Bronchial epithelial cell (primary cell): ENCODE results near the gene RAB6B. TPM values are rescaled to one million over a fixed set of nuclear protein-coding genes. Genes with fewer than 3 reads are reported as not detected.

Experiments used
- DNase-seq: peaks from one replicate; pipeline ENCODE4 v3.0.0-alpha.2; 2010; ENCODE audit warnings: low read depth
- FAIRE-seq: peaks from 2 replicates; lab custom pipeline; 2011; peaks lifted over from hg19 to GRCh38; lab: Jason Lieb, UNC
- H3K27me3 ChIP-seq: 2 replicates; pipeline ENCODE4 v1.5.1; 2011; ENCODE audit warnings: low read length; ENCODE audit not compliant: control insufficient read depth, insufficient read depth
- H3K36me3 ChIP-seq: 2 replicates; pipeline ENCODE4 v1.5.1; 2011; ENCODE audit warnings: low read length; ENCODE audit not compliant: control insufficient read depth, insufficient read depth
- H3K4me3 ChIP-seq: 2 replicates; pipeline ENCODE4 v1.5.1; 2011; ENCODE audit warnings: mild to moderate bottlenecking, low read depth, low read length, control low read depth
- total RNA-seq: library from RNA; depleted of rRNA; stranded (reverse); fragments of >200 nt; gene quantifications from 2 replicates; pipeline ENCODE4 v1.2.1, GENCODE V29; 2014
- TF ChIP-seq, protein P1 (sequence below): IDR thresholded peaks from 2 replicates; pipeline ENCODE4 v1.5.1; 2011; ENCODE audit warnings: mild to moderate bottlenecking, moderate library complexity, low read length, control low read depth, inconsistent platforms; ENCODE audit not compliant: insufficient read depth, severe bottlenecking

RAB6B gene
- total RNA-seq, 1 donor from 2014 or later, result under 0.01 TPM

DNA sequence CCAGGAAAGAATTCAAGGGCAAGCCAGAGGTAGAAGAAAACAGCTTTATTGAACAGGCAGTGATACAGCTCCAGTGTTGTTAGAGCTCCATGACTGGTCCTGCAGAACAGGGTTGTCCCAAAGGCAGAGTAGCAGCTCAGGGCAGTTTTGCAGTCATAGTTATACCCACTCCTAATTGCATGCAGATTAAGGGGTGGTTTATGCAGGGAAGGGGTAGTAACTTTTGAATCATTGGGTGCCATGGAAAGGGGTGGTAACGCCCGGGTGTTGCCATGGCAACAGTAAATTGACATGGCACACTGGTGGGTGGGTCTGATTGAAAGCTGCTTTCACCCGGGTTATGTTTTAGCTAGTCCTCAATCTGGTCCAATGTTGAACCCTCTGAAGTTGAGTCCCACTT, 9.7 kb upstream of the RAB6B start:
- FAIRE-seq (peak; percentile 18), DNase-seq (no peak)
- TF ChIP-seq, protein P1, sequence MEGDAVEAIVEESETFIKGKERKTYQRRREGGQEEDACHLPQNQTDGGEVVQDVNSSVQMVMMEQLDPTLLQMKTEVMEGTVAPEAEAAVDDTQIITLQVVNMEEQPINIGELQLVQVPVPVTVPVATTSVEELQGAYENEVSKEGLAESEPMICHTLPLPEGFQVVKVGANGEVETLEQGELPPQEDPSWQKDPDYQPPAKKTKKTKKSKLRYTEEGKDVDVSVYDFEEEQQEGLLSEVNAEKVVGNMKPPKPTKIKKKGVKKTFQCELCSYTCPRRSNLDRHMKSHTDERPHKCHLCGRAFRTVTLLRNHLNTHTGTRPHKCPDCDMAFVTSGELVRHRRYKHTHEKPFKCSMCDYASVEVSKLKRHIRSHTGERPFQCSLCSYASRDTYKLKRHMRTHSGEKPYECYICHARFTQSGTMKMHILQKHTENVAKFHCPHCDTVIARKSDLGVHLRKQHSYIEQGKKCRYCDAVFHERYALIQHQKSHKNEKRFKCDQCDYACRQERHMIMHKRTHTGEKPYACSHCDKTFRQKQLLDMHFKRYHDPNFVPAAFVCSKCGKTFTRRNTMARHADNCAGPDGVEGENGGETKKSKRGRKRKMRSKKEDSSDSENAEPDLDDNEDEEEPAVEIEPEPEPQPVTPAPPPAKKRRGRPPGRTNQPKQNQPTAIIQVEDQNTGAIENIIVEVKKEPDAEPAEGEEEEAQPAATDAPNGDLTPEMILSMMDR, result no peak

DNA sequence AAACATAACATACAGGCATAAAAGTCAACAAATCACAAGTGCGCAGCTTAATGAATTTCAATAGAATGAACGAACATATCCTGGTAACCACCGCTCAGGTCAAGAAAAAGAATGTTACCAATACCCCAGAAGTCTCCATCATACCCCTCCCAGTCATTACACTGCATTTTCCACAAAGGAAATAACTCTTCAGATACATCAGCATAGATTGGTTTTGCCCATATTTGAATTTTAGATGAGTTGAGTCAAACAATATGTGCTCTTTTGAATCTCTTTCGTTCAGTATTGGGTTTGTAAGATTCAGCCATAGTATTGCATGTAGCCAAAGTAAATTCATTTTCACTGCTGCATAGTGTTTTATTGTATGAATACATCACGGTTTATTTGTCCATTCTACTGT, 6.2 kb upstream of the RAB6B start:
- Histone ChIP-seq H3K4me3 (no peak overlapping the region), H3K27me3 (peaks cover 6% of the 10 kb centered on the region), H3K36me3 (no peaks in the 10 kb centered on the region)
- FAIRE-seq, result no peak
- no peak for DNase-seq
- TF ChIP-seq, protein P1, result no peak

More for the DNA sequence above, 9.7 kb upstream of the RAB6B start:
- H3K27me3 ChIP-seq, result no peaks in the 10 kb centered on the region
- H3K36me3 ChIP-seq, result no peaks in the 10 kb centered on the region
- no peak overlapping the region for H3K4me3 ChIP-seq

DNA sequence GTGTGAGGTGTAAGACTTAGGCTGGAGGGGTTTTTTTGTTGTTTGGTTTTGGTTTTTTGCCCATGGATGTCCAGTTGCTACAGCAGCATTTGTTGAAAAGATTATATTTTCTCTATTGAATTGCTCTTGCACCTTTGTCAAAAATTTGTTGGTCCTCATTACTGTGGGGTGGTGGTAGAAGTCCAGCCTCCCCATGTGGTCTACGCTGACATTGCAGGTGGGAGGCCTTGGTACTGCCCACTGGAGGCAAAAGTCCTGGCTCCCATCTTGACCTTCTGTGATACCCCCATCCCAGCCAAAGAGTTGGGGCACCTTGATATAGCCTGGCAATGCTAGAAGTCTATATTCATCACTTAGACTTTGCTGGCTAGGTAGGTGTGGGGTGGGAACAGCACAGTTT, 5.4 kb upstream of the RAB6B start:
- H3K27me3 ChIP-seq, result peaks cover 9% of the 10 kb centered on the region
- TF ChIP-seq, protein P1, result no peak
- FAIRE-seq, result no peak

DNA sequence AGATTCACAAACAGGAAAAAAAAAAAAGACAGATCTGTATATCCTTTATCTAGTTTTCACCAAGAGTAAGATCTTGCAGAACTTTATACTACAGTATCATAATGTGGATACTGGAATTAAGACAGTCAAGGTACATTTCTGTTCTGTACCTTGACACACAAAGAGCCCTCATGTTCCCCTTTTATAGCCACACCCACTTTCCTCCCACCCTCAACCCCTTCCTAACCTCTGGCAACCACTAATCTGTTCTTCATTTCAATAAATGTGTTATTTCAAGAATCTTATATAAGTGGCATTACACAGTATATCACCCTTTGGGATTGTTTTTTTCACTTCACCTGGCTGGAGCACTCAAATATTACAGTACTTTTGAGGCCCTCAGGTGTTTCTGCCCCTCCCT, 3.6 kb upstream of the RAB6B start:
- FAIRE-seq, result no peak
- TF ChIP-seq, protein P1, result no peak
- H3K4me3 ChIP-seq, result no peak overlapping the region

More for the DNA sequence above, 5.4 kb upstream of the RAB6B start:
- Histone ChIP-seq H3K36me3 (no peaks in the 10 kb centered on the region), H3K4me3 (no peak overlapping the region)
- DNase-seq, result no peak

DNA sequence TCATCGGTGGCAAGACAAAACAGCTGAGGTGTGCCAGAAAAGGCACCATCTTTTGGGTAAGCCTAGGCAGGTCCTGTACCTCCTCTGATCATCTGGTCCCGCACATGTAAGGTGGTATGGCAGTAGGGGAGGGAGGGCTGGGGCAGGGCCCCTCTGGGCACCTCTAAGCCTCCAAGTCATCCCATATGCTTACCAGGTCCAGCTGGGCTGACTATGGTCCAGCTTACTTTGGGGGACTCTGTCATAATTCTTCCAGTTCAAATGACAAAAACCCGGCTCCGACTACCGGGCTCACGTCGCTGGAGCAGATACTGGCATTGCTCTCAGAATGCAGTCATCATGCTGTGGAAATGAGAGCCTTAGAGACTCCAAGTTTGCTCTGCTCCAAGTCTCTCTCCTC, 1.9 kb upstream of the RAB6B start:
- DNase-seq (no peak), FAIRE-seq (no peak)
- peaks cover 28% of the 10 kb centered on the region for H3K27me3 ChIP-seq

More for the DNA sequence above, 3.6 kb upstream of the RAB6B start:
- H3K36me3 ChIP-seq, result no peaks in the 10 kb centered on the region
- DNase-seq, result no peak
- H3K27me3 ChIP-seq, result peaks cover 15% of the 10 kb centered on the region

More for the DNA sequence above, 1.9 kb upstream of the RAB6B start:
- no peaks in the 10 kb centered on the region for H3K36me3 ChIP-seq
- H3K4me3 ChIP-seq, result no peak overlapping the region
- TF ChIP-seq, protein P1, result no peak
